Measurements from ENCODE around the gene TMEM163. TPM values are rescaled to one million over a fixed set of nuclear protein-coding genes. Genes with fewer than 3 reads are reported as not detected.

TMEM163 gene
- total RNA-seq, 1 experiment from 2014 or later: 0.94 TPM

GRCh38 chr2:134482766-134483340, 235.9 kb downstream of the TMEM163 start:
- H3K9me3 Mint-ChIP-seq: no peaks in the 10 kb centered on the region
- TF ChIP-seq JAZF1 (CRISPR knock-in tag; IDR thresholded peaks at IDR 0.05) (no peak), RELA (CRISPR knock-in tag; IDR thresholded peaks at IDR 0.05; ENCODE audit: borderline replicate concordance) (no peak), RORB (CRISPR knock-in tag; IDR thresholded peaks at IDR 0.05) (no peak), ERG (CRISPR knock-in tag; IDR thresholded peaks at IDR 0.05) (no peak), HMGA2 (CRISPR knock-in tag; IDR thresholded peaks at IDR 0.05) (no peak), ZNF138 (CRISPR knock-in tag; conservative IDR thresholded peaks at IDR 0.05) (no peak), OVOL2 (CRISPR knock-in tag; IDR thresholded peaks at IDR 0.05; ENCODE audit: borderline replicate concordance) (no peak), SOX15 (CRISPR knock-in tag; IDR thresholded peaks at IDR 0.05) (no peak), HMGXB4 (CRISPR knock-in tag; IDR thresholded peaks at IDR 0.05) (no peak), ESRRA (CRISPR knock-in tag; IDR thresholded peaks at IDR 0.05; ENCODE audit: borderline replicate concordance) (no peak), SP1 (CRISPR knock-in tag; conservative IDR thresholded peaks at IDR 0.05) (no peak), ZNF396 (CRISPR knock-in tag; IDR thresholded peaks at IDR 0.05; ENCODE audit: borderline replicate concordance) (no peak), IRF2 (CRISPR knock-in tag; IDR thresholded peaks at IDR 0.05; ENCODE audit: borderline replicate concordance, low read depth) (no peak), ATF1 (CRISPR knock-in tag; IDR thresholded peaks at IDR 0.05) (no peak), TEAD1 (CRISPR knock-in tag; IDR thresholded peaks at IDR 0.05) (no peak)
- TF ChIP-seq, protein P1, sequence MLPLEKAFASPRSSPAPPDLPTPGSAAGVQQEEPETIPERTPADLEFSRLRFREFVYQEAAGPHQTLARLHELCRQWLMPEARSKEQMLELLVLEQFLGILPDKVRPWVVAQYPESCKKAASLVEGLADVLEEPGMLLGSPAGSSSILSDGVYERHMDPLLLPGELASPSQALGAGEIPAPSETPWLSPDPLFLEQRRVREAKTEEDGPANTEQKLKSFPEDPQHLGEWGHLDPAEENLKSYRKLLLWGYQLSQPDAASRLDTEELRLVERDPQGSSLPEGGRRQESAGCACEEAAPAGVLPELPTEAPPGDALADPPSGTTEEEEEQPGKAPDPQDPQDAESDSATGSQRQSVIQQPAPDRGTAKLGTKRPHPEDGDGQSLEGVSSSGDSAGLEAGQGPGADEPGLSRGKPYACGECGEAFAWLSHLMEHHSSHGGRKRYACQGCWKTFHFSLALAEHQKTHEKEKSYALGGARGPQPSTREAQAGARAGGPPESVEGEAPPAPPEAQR (CRISPR knock-in tag; IDR thresholded peaks at IDR 0.05): no peak
- TF ChIP-seq, protein P2, sequence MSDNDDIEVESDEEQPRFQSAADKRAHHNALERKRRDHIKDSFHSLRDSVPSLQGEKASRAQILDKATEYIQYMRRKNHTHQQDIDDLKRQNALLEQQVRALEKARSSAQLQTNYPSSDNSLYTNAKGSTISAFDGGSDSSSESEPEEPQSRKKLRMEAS (CRISPR knock-in tag; IDR thresholded peaks at IDR 0.05): no peak
- TF ChIP-seq, protein P3, sequence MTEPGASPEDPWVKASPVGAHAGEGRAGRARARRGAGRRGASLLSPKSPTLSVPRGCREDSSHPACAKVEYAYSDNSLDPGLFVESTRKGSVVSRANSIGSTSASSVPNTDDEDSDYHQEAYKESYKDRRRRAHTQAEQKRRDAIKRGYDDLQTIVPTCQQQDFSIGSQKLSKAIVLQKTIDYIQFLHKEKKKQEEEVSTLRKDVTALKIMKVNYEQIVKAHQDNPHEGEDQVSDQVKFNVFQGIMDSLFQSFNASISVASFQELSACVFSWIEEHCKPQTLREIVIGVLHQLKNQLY (CRISPR knock-in tag; IDR thresholded peaks at IDR 0.05): no peak
- TF ChIP-seq, protein P4, sequence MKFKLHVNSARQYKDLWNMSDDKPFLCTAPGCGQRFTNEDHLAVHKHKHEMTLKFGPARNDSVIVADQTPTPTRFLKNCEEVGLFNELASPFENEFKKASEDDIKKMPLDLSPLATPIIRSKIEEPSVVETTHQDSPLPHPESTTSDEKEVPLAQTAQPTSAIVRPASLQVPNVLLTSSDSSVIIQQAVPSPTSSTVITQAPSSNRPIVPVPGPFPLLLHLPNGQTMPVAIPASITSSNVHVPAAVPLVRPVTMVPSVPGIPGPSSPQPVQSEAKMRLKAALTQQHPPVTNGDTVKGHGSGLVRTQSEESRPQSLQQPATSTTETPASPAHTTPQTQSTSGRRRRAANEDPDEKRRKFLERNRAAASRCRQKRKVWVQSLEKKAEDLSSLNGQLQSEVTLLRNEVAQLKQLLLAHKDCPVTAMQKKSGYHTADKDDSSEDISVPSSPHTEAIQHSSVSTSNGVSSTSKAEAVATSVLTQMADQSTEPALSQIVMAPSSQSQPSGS (CRISPR knock-in tag; IDR thresholded peaks at IDR 0.05; ENCODE audit: borderline replicate concordance, low read depth): no peak
- TF ChIP-seq, protein P5, sequence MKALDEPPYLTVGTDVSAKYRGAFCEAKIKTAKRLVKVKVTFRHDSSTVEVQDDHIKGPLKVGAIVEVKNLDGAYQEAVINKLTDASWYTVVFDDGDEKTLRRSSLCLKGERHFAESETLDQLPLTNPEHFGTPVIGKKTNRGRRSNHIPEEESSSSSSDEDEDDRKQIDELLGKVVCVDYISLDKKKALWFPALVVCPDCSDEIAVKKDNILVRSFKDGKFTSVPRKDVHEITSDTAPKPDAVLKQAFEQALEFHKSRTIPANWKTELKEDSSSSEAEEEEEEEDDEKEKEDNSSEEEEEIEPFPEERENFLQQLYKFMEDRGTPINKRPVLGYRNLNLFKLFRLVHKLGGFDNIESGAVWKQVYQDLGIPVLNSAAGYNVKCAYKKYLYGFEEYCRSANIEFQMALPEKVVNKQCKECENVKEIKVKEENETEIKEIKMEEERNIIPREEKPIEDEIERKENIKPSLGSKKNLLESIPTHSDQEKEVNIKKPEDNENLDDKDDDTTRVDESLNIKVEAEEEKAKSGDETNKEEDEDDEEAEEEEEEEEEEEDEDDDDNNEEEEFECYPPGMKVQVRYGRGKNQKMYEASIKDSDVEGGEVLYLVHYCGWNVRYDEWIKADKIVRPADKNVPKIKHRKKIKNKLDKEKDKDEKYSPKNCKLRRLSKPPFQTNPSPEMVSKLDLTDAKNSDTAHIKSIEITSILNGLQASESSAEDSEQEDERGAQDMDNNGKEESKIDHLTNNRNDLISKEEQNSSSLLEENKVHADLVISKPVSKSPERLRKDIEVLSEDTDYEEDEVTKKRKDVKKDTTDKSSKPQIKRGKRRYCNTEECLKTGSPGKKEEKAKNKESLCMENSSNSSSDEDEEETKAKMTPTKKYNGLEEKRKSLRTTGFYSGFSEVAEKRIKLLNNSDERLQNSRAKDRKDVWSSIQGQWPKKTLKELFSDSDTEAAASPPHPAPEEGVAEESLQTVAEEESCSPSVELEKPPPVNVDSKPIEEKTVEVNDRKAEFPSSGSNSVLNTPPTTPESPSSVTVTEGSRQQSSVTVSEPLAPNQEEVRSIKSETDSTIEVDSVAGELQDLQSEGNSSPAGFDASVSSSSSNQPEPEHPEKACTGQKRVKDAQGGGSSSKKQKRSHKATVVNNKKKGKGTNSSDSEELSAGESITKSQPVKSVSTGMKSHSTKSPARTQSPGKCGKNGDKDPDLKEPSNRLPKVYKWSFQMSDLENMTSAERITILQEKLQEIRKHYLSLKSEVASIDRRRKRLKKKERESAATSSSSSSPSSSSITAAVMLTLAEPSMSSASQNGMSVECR (CRISPR knock-in tag; IDR thresholded peaks at IDR 0.05; ENCODE audit: borderline replicate concordance): no peak
- H3K4me3 Mint-ChIP-seq: no peak overlapping the region
- CTCF ChIA-PET: interaction anchor here (0.9 kb wide), 1 partner anchor 32 kb away, joined by 3 read pairs; no protein-coding TSS in a partner anchor
- no peaks in the 10 kb centered on the region for H3K36me3 Mint-ChIP-seq
- no peak overlapping the region for H3K27ac Mint-ChIP-seq
- DNase-seq (ENCODE audit: low spot score) (no peak), ATAC-seq (no peak)
- POLR2A ChIA-PET: no interaction called here
- H3K27me3 Mint-ChIP-seq (ENCODE audit: low read depth): no peaks in the 10 kb centered on the region; the same call in 1 of the 2 replicates
- no peaks in the 10 kb centered on the region for H3K4me1 Mint-ChIP-seq

Data from WTC11 (cell line).